Stimulated activated CD8-positive, alpha-beta memory T cell treated with anti-CD3 and anti-CD28 coated beads, Interleukin-7, amount 100 ng/mL, for 1 hour (primary cell): ENCODE measurements around the gene TLR6.

ENCODE experiments used
- DNase-seq, 2 donors: peaks; one replicate each; pipeline ENCODE4 v3.0.0-alpha.2; 2020; ENCODE audit warnings: low read depth in 2 of 2

Gene TLR6

GRCh38 chr4:38856524-38857337 is at the start of gene TLR6:
TSS of gene TLR6 (minus strand) at chr4:38856817. CDS start at chr4:38829473, 27,344 bp downstream.
- DNase-seq: peak in 1 of 2 donors; percentile 40

GRCh38 chr4:38905652-38906385 is 49.2 kb upstream of the TLR6 start:
- DNase-seq: no peak

- no peak for DNase-seq
These were observed 48.1 kb upstream of the TLR6 start for GRCh38 chr4:38904682-38905081.

- no peak for DNase-seq
These were observed 47.6 kb upstream of the TLR6 start for GRCh38 chr4:38904090-38904666.

GRCh38 chr4:38902695-38903094 is 46.1 kb upstream of the TLR6 start:
- DNase-seq: no peak

- no peak for DNase-seq
These were observed 45.6 kb upstream of the TLR6 start for GRCh38 chr4:38902221-38902620.

GRCh38 chr4:38898245-38898644 is 41.6 kb upstream of the TLR6 start:
- DNase-seq: no peak

- no peak for DNase-seq
These were observed 40.3 kb upstream of the TLR6 start for GRCh38 chr4:38896940-38897339.

GRCh38 chr4:38894322-38894982 is 37.8 kb upstream of the TLR6 start:
- no peak for DNase-seq

- DNase-seq: no peak
These were observed 34.7 kb upstream of the TLR6 start for GRCh38 chr4:38891051-38891983.

GRCh38 chr4:38889143-38889542 is 32.5 kb upstream of the TLR6 start:
- no peak for DNase-seq

- DNase-seq: no peak
These were observed 27.6 kb upstream of the TLR6 start for GRCh38 chr4:38884254-38884653.

- DNase-seq: no peak
These were observed 20.0 kb upstream of the TLR6 start for GRCh38 chr4:38876636-38877035.

- no peak for DNase-seq
These were observed 16.8 kb upstream of the TLR6 start for GRCh38 chr4:38873290-38873944.

GRCh38 chr4:38872620-38873019 is 16.0 kb upstream of the TLR6 start:
- DNase-seq: no peak

GRCh38 chr4:38871593-38871992 is 15.0 kb upstream of the TLR6 start:
- no peak for DNase-seq

GRCh38 chr4:38870098-38870808 is 13.6 kb upstream of the TLR6 start:
- no peak for DNase-seq

GRCh38 chr4:38869511-38869910 is 12.9 kb upstream of the TLR6 start:
- DNase-seq: no peak

- no peak for DNase-seq
These were observed 11.7 kb upstream of the TLR6 start for GRCh38 chr4:38868059-38868960.
